ENCODE data around the gene MRTFA. TPM values are rescaled to one million over a fixed set of nuclear protein-coding genes. Genes with fewer than 3 reads are reported as not detected.

The MRTFA gene
- total and polyA plus RNA-seq, 2 of the 13 experiments (the other 11 are each of a cell fraction or from before 2014, with no cell fraction given) = 2.4 to 8.2 TPM

GRCh38 chr22:40641269-40641668 is 4.8 kb upstream of the MRTFA start:
- TF ChIP-seq FOSL2 (CRISPR knock-in tag; IDR thresholded peaks at IDR 0.05) (peak; percentile 33), HNRNPH1 (optimal IDR thresholded peaks at IDR 0.05; ENCODE audit: low read depth, low read length) (no peak), ATF3 (CRISPR knock-in tag; IDR thresholded peaks at IDR 0.05) (no peak), ZNF20 (CRISPR knock-in tag; IDR thresholded peaks at IDR 0.05) (no peak), ZNF607 (CRISPR knock-in tag; IDR thresholded peaks at IDR 0.05; ENCODE audit: borderline replicate concordance) (no peak)

DNA sequence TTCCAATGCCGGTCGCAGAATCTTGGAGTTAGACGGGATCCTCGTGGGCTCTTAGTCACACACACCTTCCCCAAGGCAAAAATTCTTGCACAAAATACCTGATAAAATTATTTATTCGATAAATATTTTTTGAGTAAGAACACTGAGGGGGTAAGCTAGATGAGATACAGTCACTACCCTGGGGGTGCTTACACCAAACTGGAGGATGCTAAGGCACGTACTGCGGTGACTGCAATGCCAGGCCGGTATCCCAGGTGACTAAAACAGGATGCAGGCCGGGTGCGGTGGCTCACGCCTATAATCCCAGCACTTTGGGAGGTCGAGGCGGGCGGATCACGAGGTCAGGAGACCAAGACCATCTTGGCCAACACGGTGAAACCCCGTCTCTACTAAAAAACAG is 1.7 kb upstream of the MRTFA start:
- in situ Hi-C loops (cut with HindIII; ENCODE audit: extremely low pct_ligation_motif_present, low pct_unique_long_range_greater_than_20kb) = no loop called here
- no peak for DNase-seq (ENCODE audit: low spot score)
- Histone ChIP-seq H3K9ac (ENCODE audit: insufficient read depth, low read depth, low read length) (peak overlapping the region; percentile 98; the same call in 1 of the 2 replicates), H3K36me3 (replicated peaks in 1 of 2; ENCODE audit: control insufficient read depth in 1 of 2, insufficient read depth in 2 of 2, low read length in 2 of 2) (no peaks in the 10 kb centered on the region), H3K27ac (ENCODE audit: extremely low read length, insufficient read depth, low read length) (no peak overlapping the region), H3K4me1 (ENCODE audit: insufficient read depth, low read length) (peaks cover 29% of the 10 kb centered on the region), H3K79me2 (ENCODE audit: insufficient read depth, low read length) (peaks cover 30% of the 10 kb centered on the region), H2AFZ (ENCODE audit: low read length) (no peak overlapping the region), H3K27me3 (ENCODE audit: control insufficient read depth in 1 of 2, insufficient read depth in 2 of 2, low read length in 2 of 2) (no peaks in the 10 kb centered on the region; a peak in 1 of 5 replicates), H3K9me3 (ENCODE audit: low read length) (no peaks in the 10 kb centered on the region), H4K20me1 (ENCODE audit: insufficient read depth, low read length) (peaks cover 11% of the 10 kb centered on the region; the same call in 1 of the 2 replicates), H3K4me3 (replicated peaks in 1 of 3; ENCODE audit: insufficient read depth in 1 of 3, low read depth in 2 of 3, low read length in 3 of 3) (peak overlapping the region in 1 of 3 experiments; percentile 99; a peak in 1 of 6 replicates), H3K4me2 (ENCODE audit: low read depth, low read length) (peak overlapping the region; percentile 93; the same call in 1 of the 2 replicates)
- ATAC-seq = no peak
- intact Hi-C loops (cut with micrococcal nuclease; ENCODE audit: unreplicated experiment) = loop anchor here (10.0 kb wide), 1 partner anchor 53 kb away; no protein-coding TSS in a partner anchor
- ChIA-PET CTCF (ENCODE audit: low intra/inter-chr PET ratio, low total read pairs) (no interaction called here), POLR2A (no interaction called here)
- TF ChIP-seq, protein P1, sequence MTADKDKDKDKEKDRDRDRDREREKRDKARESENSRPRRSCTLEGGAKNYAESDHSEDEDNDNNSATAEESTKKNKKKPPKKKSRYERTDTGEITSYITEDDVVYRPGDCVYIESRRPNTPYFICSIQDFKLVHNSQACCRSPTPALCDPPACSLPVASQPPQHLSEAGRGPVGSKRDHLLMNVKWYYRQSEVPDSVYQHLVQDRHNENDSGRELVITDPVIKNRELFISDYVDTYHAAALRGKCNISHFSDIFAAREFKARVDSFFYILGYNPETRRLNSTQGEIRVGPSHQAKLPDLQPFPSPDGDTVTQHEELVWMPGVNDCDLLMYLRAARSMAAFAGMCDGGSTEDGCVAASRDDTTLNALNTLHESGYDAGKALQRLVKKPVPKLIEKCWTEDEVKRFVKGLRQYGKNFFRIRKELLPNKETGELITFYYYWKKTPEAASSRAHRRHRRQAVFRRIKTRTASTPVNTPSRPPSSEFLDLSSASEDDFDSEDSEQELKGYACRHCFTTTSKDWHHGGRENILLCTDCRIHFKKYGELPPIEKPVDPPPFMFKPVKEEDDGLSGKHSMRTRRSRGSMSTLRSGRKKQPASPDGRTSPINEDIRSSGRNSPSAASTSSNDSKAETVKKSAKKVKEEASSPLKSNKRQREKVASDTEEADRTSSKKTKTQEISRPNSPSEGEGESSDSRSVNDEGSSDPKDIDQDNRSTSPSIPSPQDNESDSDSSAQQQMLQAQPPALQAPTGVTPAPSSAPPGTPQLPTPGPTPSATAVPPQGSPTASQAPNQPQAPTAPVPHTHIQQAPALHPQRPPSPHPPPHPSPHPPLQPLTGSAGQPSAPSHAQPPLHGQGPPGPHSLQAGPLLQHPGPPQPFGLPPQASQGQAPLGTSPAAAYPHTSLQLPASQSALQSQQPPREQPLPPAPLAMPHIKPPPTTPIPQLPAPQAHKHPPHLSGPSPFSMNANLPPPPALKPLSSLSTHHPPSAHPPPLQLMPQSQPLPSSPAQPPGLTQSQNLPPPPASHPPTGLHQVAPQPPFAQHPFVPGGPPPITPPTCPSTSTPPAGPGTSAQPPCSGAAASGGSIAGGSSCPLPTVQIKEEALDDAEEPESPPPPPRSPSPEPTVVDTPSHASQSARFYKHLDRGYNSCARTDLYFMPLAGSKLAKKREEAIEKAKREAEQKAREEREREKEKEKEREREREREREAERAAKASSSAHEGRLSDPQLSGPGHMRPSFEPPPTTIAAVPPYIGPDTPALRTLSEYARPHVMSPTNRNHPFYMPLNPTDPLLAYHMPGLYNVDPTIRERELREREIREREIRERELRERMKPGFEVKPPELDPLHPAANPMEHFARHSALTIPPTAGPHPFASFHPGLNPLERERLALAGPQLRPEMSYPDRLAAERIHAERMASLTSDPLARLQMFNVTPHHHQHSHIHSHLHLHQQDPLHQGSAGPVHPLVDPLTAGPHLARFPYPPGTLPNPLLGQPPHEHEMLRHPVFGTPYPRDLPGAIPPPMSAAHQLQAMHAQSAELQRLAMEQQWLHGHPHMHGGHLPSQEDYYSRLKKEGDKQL (CRISPR knock-in tag; IDR thresholded peaks at IDR 0.05; ENCODE audit: low read depth) = no peak
- no peak for TF ChIP-seq CCDC6 (CRISPR knock-in tag; IDR thresholded peaks at IDR 0.05)
- TF ChIP-seq KMT2A (CRISPR knock-in tag; IDR thresholded peaks at IDR 0.05) = no peak
- TF ChIP-seq TP53 (CRISPR knock-in tag; conservative IDR thresholded peaks at IDR 0.05) = no peak
- FAIRE-seq = no peak
- BruUV-seq (replicated peaks) = no TSS peak
- WGBS (ENCODE audit: low lambda C conversion rate) = 95% methylated on average over 17 of the region's 17 CpGs

More at GRCh38 chr22:40641269-40641668, 4.8 kb upstream of the MRTFA start:
- Histone ChIP-seq H2AFZ (ENCODE audit: low read length) (no peak overlapping the region), H3K27ac (ENCODE audit: extremely low read length, insufficient read depth, low read length) (no peak overlapping the region), H3K9me3 (ENCODE audit: low read length) (no peaks in the 10 kb centered on the region), H3K36me3 (replicated peaks in 1 of 2; ENCODE audit: control insufficient read depth in 1 of 2, insufficient read depth in 2 of 2, low read length in 2 of 2) (no peaks in the 10 kb centered on the region), H3K4me3 (replicated peaks in 1 of 3; ENCODE audit: insufficient read depth in 1 of 3, low read depth in 2 of 3, low read length in 3 of 3) (no peak overlapping the region), H4K20me1 (ENCODE audit: insufficient read depth, low read length) (no peaks in the 10 kb centered on the region), H3K9ac (ENCODE audit: insufficient read depth, low read depth, low read length) (no peak overlapping the region), H3K4me2 (ENCODE audit: low read depth, low read length) (no peak overlapping the region), H3K27me3 (ENCODE audit: control insufficient read depth in 1 of 2, insufficient read depth in 2 of 2, low read length in 2 of 2) (no peaks in the 10 kb centered on the region), H3K4me1 (ENCODE audit: insufficient read depth, low read length) (peaks cover 33% of the 10 kb centered on the region), H3K79me2 (ENCODE audit: insufficient read depth, low read length) (peaks cover 3% of the 10 kb centered on the region)
- 100% methylated on average over 4 of the region's 6 CpGs for WGBS (ENCODE audit: low lambda C conversion rate)
- ChIA-PET POLR2A (interaction anchor here (1.0 kb wide), 1 partner anchor 10 kb away, joined by 4 read pairs; no protein-coding TSS in a partner anchor), CTCF (ENCODE audit: low intra/inter-chr PET ratio, low total read pairs) (no interaction called here)
- no peak for ATAC-seq
- FAIRE-seq = no peak
- no TSS peak for BruUV-seq (replicated peaks)
- DNase-seq (ENCODE audit: low spot score) = no peak
- intact Hi-C loops (cut with micrococcal nuclease; ENCODE audit: unreplicated experiment) (no loop called here), in situ Hi-C loops (cut with HindIII; ENCODE audit: extremely low pct_ligation_motif_present, low pct_unique_long_range_greater_than_20kb) (no loop called here)

Measured in HepG2 (cell line).